Loucy (cell line): ENCODE measurements around the gene WASF2.

ENCODE experiments used
- H2AFZ ChIP-seq: fragments of 200-600 bp; sonication (generic); 2 replicates; pipeline ENCODE4 v1.6.0; 2016; ENCODE audit warnings: antibody characterized with exemption, mild to moderate bottlenecking, low read length, moderate library complexity
- H3F3A ChIP-seq: fragments of 200-600 bp; 2 replicates; pipeline ENCODE4 v1.6.0; 2016; ENCODE audit warnings: antibody characterized with exemption, low read depth, mild to moderate bottlenecking
- H3K27me3 ChIP-seq: fragments of 200-600 bp; sonication (generic); 2 replicates; pipeline ENCODE4 v1.6.1; 2014; ENCODE audit warnings: low read length, mild to moderate bottlenecking; ENCODE audit not compliant: insufficient read depth, poor library complexity, severe bottlenecking
- H3K36me3 ChIP-seq: fragments of 200-600 bp; sonication (generic); 2 replicates; pipeline ENCODE4 v1.6.1; 2016; ENCODE audit warnings: low read length; ENCODE audit not compliant: insufficient read depth
- H3K4me1 ChIP-seq: fragments of 200-600 bp; sonication (generic); 2 replicates; pipeline ENCODE4 v1.5.1; 2014; ENCODE audit warnings: low read length, mild to moderate bottlenecking; ENCODE audit not compliant: insufficient read depth, poor library complexity, severe bottlenecking
- H3K4me2 ChIP-seq: fragments of 200-600 bp; sonication (generic); 2 replicates; pipeline ENCODE4 v1.6.0; 2014; ENCODE audit warnings: antibody characterized with exemption, low read length, low read depth, mild to moderate bottlenecking; ENCODE audit not compliant: poor library complexity, severe bottlenecking
- H3K4me3 ChIP-seq: fragments of 200-600 bp; sonication (generic); 2 replicates; pipeline ENCODE4 v1.5.1; 2014; ENCODE audit warnings: low read length, mild to moderate bottlenecking, mixed read lengths; ENCODE audit not compliant: poor library complexity, severe bottlenecking
- H3K79me2 ChIP-seq: fragments of 200-600 bp; sonication (generic); 2 replicates; pipeline ENCODE4 v1.6.1; 2014; ENCODE audit warnings: low read length; ENCODE audit not compliant: insufficient read depth
- H3K9ac ChIP-seq: fragments of 200-600 bp; sonication (generic); 2 replicates; pipeline ENCODE4 v1.6.0; 2014; ENCODE audit warnings: mild to moderate bottlenecking, low read depth, low read length, moderate library complexity; ENCODE audit not compliant: poor library complexity, severe bottlenecking
- H3K9me2 ChIP-seq: fragments of 200-600 bp; sonication (generic); replicated peaks from 2 replicates; pipeline ENCODE4 v1.6.1; 2016; ENCODE audit warnings: low read depth, low read length, mixed read lengths
- H3K9me3 ChIP-seq: fragments of 200-600 bp; sonication (generic); 2 replicates; pipeline ENCODE4 v1.6.1; 2014; ENCODE audit warnings: mild to moderate bottlenecking, antibody characterized with exemption, low read length, low read depth; ENCODE audit not compliant: insufficient read depth
- H4K20me1 ChIP-seq: fragments of 200-600 bp; sonication (generic); 2 replicates; pipeline ENCODE4 v1.6.0; 2014; ENCODE audit warnings: antibody characterized with exemption, low read length, mild to moderate bottlenecking; ENCODE audit not compliant: insufficient read depth, poor library complexity, severe bottlenecking
- CTCF ChIP-seq: fragments of 200-600 bp; sonication (generic); conservative IDR thresholded peaks from 2 replicates; pipeline ENCODE4 v1.5.1; 2014; ENCODE audit warnings: mild to moderate bottlenecking, antibody characterized with exemption, low read length
- EZH2phosphoT487 ChIP-seq: fragments of 200-600 bp; IDR thresholded peaks from 2 replicates; pipeline ENCODE4 v1.6.1; 2018; ENCODE audit warnings: antibody characterized with exemption, mild to moderate bottlenecking, moderate library complexity, borderline replicate concordance

WASF2 gene

GRCh38 chr1:27445177-27445936 is 44.6 kb downstream of the WASF2 start:
- H3K4me1 ChIP-seq: peaks cover 7% of the 10 kb centered on the region
- no peaks in the 10 kb centered on the region for H3K27me3 ChIP-seq
- H3K4me3 ChIP-seq: no peak overlapping the region
- H3K79me2 ChIP-seq: peaks cover 88% of the 10 kb centered on the region
- H3K9ac ChIP-seq: no peak overlapping the region
- H3K36me3 ChIP-seq: peaks cover 26% of the 10 kb centered on the region; the same call in 1 of the 2 replicates
- no peak overlapping the region for H2AFZ ChIP-seq
- H3K4me2 ChIP-seq: no peak overlapping the region
- no peaks in the 10 kb centered on the region for H3K9me3 ChIP-seq
- TF ChIP-seq CTCF: no peak
- TF ChIP-seq EZH2phosphoT487: no peak
- H3K9me2 ChIP-seq: no peaks in the 10 kb centered on the region
- H3F3A ChIP-seq: no peaks in the 10 kb centered on the region
- H4K20me1 ChIP-seq: peaks cover 43% of the 10 kb centered on the region

DNA sequence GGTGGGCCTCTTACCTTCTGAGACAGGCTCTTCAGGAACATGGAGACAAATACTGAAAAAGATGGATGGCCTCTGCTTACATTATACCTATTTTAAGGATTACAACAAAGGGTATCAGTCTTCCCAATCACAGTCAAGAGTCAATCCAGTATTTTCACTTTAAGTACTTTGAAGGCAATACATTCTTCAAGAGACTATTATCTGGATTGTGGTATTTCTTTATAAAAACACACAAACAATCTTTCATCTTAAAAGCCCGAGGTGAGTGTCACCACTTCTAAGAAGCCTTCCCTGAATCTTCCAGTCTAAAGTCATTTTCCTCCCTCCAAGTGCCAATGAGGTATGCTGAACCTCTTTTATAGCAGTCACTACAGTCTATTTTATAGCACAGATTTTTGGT is 45.3 kb downstream of the WASF2 start:
- Histone ChIP-seq H3K27me3 (no peaks in the 10 kb centered on the region), H3K36me3 (peaks cover 29% of the 10 kb centered on the region; the same call in 1 of the 2 replicates), H3K4me3 (no peak overlapping the region), H3K9me2 (no peaks in the 10 kb centered on the region), H3K9ac (no peak overlapping the region), H4K20me1 (peaks cover 36% of the 10 kb centered on the region), H3K4me2 (no peak overlapping the region), H3K4me1 (peaks cover 7% of the 10 kb centered on the region), H3K9me3 (no peaks in the 10 kb centered on the region), H3F3A (no peaks in the 10 kb centered on the region), H3K79me2 (peaks cover 89% of the 10 kb centered on the region), H2AFZ (no peak overlapping the region)
- TF ChIP-seq CTCF (no peak), EZH2phosphoT487 (no peak)

DNA sequence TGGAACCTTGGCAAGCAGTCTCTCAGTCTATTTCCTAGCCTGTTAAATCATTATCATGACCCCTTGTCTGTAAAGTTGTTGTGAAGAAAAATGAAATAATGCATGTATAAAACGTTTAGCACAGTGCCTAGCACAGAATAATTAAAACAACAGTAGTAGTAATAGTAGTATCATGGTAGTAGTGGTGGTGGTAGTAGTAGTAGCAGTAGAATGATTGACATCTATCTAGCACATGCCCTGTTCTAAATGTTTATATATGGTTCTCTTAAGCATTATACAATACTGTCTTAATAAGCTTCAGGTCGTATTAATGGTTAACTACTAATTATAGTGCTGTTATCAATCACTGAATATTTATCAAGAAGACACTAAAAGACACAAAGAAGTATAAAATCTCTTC is 50.8 kb downstream of the WASF2 start:
- Histone ChIP-seq H3K4me3 (no peak overlapping the region), H3K9me3 (no peaks in the 10 kb centered on the region), H3K9ac (no peak overlapping the region), H2AFZ (no peak overlapping the region), H3K4me1 (peaks cover 50% of the 10 kb centered on the region), H3K27me3 (no peaks in the 10 kb centered on the region), H3K9me2 (no peaks in the 10 kb centered on the region), H4K20me1 (peaks cover 19% of the 10 kb centered on the region), H3F3A (0 out of 2 replicates have a peak, but pooled peaks cover 3% of the 10 kb centered on the region), H3K4me2 (peak overlapping the region; percentile 34), H3K79me2 (peaks cover 94% of the 10 kb centered on the region), H3K36me3 (peaks cover 15% of the 10 kb centered on the region; the same call in 1 of the 2 replicates)
- TF ChIP-seq CTCF: no peak
- no peak for TF ChIP-seq EZH2phosphoT487
